Stomach (tissue), 4 donors: ENCODE results near the gene CFAP92.

Experiments used
- EP300 ChIP-seq: sonication (generic); formaldehyde crosslinking; IDR thresholded peaks from one replicate; pipeline ENCODE4 v1.6.1; 2017; ENCODE audit warnings: antibody characterized with exemption
- POLR2A ChIP-seq, 4 donors: fragments of 450-650 bp; IDR thresholded peaks; one replicate each; pipeline ENCODE4 v1.6.1; 2016; ENCODE audit warnings: antibody characterized with exemption in 4 of 4, control low read depth in 2 of 4, mild to moderate bottlenecking in 1 of 4, moderate library complexity in 1 of 4
- TF ChIP-seq, protein P1 (sequence below), 7 experiments: fragments of 450-650 bp in 4 of 7; fragments of 200-600 bp in 3 of 7; sonication (generic) in 3 of 7; IDR thresholded peaks; one replicate each; pipeline ENCODE4 v1.5.1; 2016 to 2019; ENCODE audit warnings: antibody characterized with exemption in 7 of 7, control low read depth in 2 of 7, mild to moderate bottlenecking in 1 of 7

DNA sequence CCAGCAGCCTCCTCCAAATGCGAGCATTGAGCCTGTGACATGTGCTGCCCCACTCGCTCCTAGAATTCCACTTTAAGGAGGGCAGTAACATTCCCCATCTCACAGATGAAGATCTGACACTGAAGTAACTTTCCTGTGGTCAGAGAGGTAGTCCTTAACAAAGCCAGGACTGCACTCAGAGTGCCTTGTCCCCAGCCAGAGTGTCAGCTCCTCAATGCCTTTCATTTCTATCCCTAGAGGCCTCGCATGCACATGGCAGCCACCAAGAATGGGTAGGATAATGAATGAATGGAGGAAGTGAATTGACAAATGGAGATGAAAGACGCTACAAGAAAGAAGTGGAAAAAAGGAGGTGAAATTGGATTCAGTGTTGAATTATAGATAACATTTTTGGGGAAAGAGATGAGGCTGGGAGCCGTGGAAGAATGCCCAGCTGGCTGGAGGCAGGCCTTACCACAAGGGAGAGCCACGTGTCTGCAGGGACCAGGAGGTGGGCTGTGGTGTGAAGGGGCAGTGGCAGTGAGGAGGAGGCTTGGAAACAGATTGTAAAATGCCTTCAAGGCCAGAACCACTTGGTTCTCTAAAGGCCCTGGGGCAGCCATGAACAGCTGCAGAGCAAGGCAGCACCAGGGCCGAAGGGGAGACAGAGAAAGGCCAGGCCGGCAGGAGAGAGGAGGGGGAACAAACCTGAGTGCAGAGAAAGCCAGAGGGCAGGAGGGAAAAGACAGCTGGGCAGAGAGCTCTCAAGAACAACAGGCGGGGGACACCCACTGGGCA is 10.4 kb downstream of the CFAP92 start:
- TF ChIP-seq, protein P1, sequence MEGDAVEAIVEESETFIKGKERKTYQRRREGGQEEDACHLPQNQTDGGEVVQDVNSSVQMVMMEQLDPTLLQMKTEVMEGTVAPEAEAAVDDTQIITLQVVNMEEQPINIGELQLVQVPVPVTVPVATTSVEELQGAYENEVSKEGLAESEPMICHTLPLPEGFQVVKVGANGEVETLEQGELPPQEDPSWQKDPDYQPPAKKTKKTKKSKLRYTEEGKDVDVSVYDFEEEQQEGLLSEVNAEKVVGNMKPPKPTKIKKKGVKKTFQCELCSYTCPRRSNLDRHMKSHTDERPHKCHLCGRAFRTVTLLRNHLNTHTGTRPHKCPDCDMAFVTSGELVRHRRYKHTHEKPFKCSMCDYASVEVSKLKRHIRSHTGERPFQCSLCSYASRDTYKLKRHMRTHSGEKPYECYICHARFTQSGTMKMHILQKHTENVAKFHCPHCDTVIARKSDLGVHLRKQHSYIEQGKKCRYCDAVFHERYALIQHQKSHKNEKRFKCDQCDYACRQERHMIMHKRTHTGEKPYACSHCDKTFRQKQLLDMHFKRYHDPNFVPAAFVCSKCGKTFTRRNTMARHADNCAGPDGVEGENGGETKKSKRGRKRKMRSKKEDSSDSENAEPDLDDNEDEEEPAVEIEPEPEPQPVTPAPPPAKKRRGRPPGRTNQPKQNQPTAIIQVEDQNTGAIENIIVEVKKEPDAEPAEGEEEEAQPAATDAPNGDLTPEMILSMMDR (IDR thresholded peaks at IDR 0.05), result no peak
- TF ChIP-seq POLR2A (IDR thresholded peaks at IDR 0.05) (no peak), EP300 (no peak)
